ENCODE results near the gene FAM135A. TPM values are rescaled to one million over a fixed set of nuclear protein-coding genes. Genes with fewer than 3 reads are reported as not detected.

Gene FAM135A
- total RNA-seq, 4 donors from 2014 or later: 52.2 to 119 (median 66.1) TPM

- H3K27ac ChIP-seq: no peak overlapping the region
- peaks cover 9% of the 10 kb centered on the region for H3K36me3 ChIP-seq
- H3K4me1 ChIP-seq: peaks cover 28% of the 10 kb centered on the region
- no peaks in the 10 kb centered on the region for H3K27me3 ChIP-seq
- H3K9me3 ChIP-seq: no peaks in the 10 kb centered on the region
- TF ChIP-seq CTCF (IDR thresholded peaks at IDR 0.05): no peak
- TF ChIP-seq POLR2AphosphoS5 (IDR thresholded peaks at IDR 0.05): no peak
- TF ChIP-seq EP300 (IDR thresholded peaks at IDR 0.05): no peak
- no peak for TF ChIP-seq POLR2A (IDR thresholded peaks at IDR 0.05)
- WGBS: 64% methylated on average over 2 of the region's 2 CpGs
- H3K4me3 ChIP-seq: peak overlapping the region; percentile 70
- no peak for DNase-seq (ENCODE audit: low spot score in 2 of 2)
Measured at GRCh38 chr6:70414813-70415212, 1.5 kb downstream of the FAM135A start.

GRCh38 chr6:70415247-70415646 is 1.9 kb downstream of the FAM135A start:
- H3K4me3 ChIP-seq: no peak overlapping the region
- no peak for DNase-seq (ENCODE audit: low spot score in 2 of 2)
- no peak overlapping the region for H3K27ac ChIP-seq
- peaks cover 9% of the 10 kb centered on the region for H3K36me3 ChIP-seq
- TF ChIP-seq EP300 (IDR thresholded peaks at IDR 0.05) (no peak), CTCF (IDR thresholded peaks at IDR 0.05) (no peak), POLR2A (IDR thresholded peaks at IDR 0.05) (no peak)
- H3K4me1 ChIP-seq: peaks cover 28% of the 10 kb centered on the region
- no peaks in the 10 kb centered on the region for H3K27me3 ChIP-seq
- no peaks in the 10 kb centered on the region for H3K9me3 ChIP-seq

GRCh38 chr6:70415660-70416059 is 2.4 kb downstream of the FAM135A start:
- no peak for DNase-seq (ENCODE audit: low spot score in 2 of 2)
- 66% methylated on average over 1 of the region's 1 CpG for WGBS
- TF ChIP-seq EP300 (IDR thresholded peaks at IDR 0.05) (no peak), CTCF (IDR thresholded peaks at IDR 0.05) (no peak), POLR2A (IDR thresholded peaks at IDR 0.05) (no peak), POLR2AphosphoS5 (IDR thresholded peaks at IDR 0.05) (no peak)
- H3K27me3 ChIP-seq: no peaks in the 10 kb centered on the region
- no peaks in the 10 kb centered on the region for H3K9me3 ChIP-seq
- peaks cover 9% of the 10 kb centered on the region for H3K36me3 ChIP-seq
- no peak overlapping the region for H3K4me3 ChIP-seq
- H3K4me1 ChIP-seq: peaks cover 28% of the 10 kb centered on the region
- H3K27ac ChIP-seq: no peak overlapping the region

- TF ChIP-seq CTCF (IDR thresholded peaks at IDR 0.05) (no peak), POLR2A (IDR thresholded peaks at IDR 0.05) (no peak), POLR2AphosphoS5 (IDR thresholded peaks at IDR 0.05) (no peak), EP300 (IDR thresholded peaks at IDR 0.05) (no peak)
- Histone ChIP-seq H3K9me3 (no peaks in the 10 kb centered on the region), H3K4me1 (no peaks in the 10 kb centered on the region), H3K27ac (no peak overlapping the region), H3K36me3 (peaks cover 9% of the 10 kb centered on the region), H3K4me3 (no peak overlapping the region), H3K27me3 (no peaks in the 10 kb centered on the region)
- no peak for DNase-seq (ENCODE audit: low spot score in 2 of 2)
- WGBS: 72% methylated on average over 2 of the region's 2 CpGs
Measured at GRCh38 chr6:70421509-70421908, 8.2 kb downstream of the FAM135A start.

- Histone ChIP-seq H3K27me3 (no peaks in the 10 kb centered on the region), H3K27ac (no peak overlapping the region), H3K36me3 (peaks cover 11% of the 10 kb centered on the region), H3K4me3 (no peak overlapping the region), H3K9me3 (no peaks in the 10 kb centered on the region), H3K4me1 (no peaks in the 10 kb centered on the region)
- TF ChIP-seq POLR2A (IDR thresholded peaks at IDR 0.05) (no peak), CTCF (IDR thresholded peaks at IDR 0.05) (no peak), EP300 (IDR thresholded peaks at IDR 0.05) (no peak), POLR2AphosphoS5 (IDR thresholded peaks at IDR 0.05) (no peak)
- no peak for DNase-seq (ENCODE audit: low spot score in 2 of 2)
- 92% methylated on average over 5 of the region's 5 CpGs for WGBS
Measured at GRCh38 chr6:70423189-70424134, 10.2 kb downstream of the FAM135A start.

All from suprapubic skin (tissue), 4 donors.